Cardiac muscle cell (in vitro differentiated cells and primary cell): ENCODE data around the gene NF2. TPM values are rescaled to one million over a fixed set of nuclear protein-coding genes. Genes with fewer than 3 reads are reported as not detected.

Experiments used
- DNase-seq, 2 donors: peaks; one replicate each; pipeline versions ENCODE4 v3.0.0 to v3.0.0-alpha.2; 2010 to 2017; ENCODE audit warnings: low read depth in 1 of 2, low spot score in 1 of 2
- H3K27ac ChIP-seq: fragments of 200-600 bp; sonication (generic); 2 replicates; pipeline ENCODE4 v1.5.1; 2016
- H3K27me3 ChIP-seq: fragments of 200-600 bp; sonication (generic); 2 replicates; pipeline ENCODE4 v1.6.0; 2016; ENCODE audit warnings: control low read depth
- H3K36me3 ChIP-seq: fragments of 200-600 bp; sonication (generic); 2 replicates; pipeline ENCODE4 v1.5.1; 2016; ENCODE audit warnings: control low read depth
- H3K4me1 ChIP-seq: fragments of 200-600 bp; sonication (generic); 2 replicates; pipeline ENCODE4 v1.8.1; 2017; ENCODE audit warnings: low read depth, mild to moderate bottlenecking, mixed run types
- H3K4me3 ChIP-seq: fragments of 200-600 bp; sonication (generic); 2 replicates; pipeline ENCODE4 v1.5.1; 2016; ENCODE audit warnings: mild to moderate bottlenecking
- H3K9me3 ChIP-seq: fragments of 200-600 bp; sonication (generic); 2 replicates; pipeline ENCODE4 v1.5.1; 2017; ENCODE audit warnings: low read depth, mild to moderate bottlenecking, control low read depth
- CTCF ChIP-seq: IDR thresholded peaks from 2 replicates; pipeline ENCODE4 v1.5.1; 2012; ENCODE audit warnings: low read depth, mild to moderate bottlenecking, low read length
- polyA plus RNA-seq: library from polyadenylated mRNA; unstranded; fragments of >200 nt; fragmentation: Nextera tagmentation; extraction: Ambion mirVana; gene quantifications from 2 replicates; pipeline ENCODE4 v1.2.1, GENCODE V29; 2016
- total RNA-seq: library from RNA; depleted of rRNA; stranded (reverse); fragments of >200 nt; gene quantifications from 2 replicates; pipeline ENCODE4 v1.2.3, GENCODE V29; 2016

Gene NF2
- total and polyA plus RNA-seq, 2 experiments from 2014 or later: 32.8 to 40.2 TPM

- Histone ChIP-seq H3K27ac (no peak overlapping the region), H3K27me3 (peaks cover 65% of the 10 kb centered on the region), H3K9me3 (no peaks in the 10 kb centered on the region), H3K36me3 (no peaks in the 10 kb centered on the region), H3K4me1 (no peaks in the 10 kb centered on the region), H3K4me3 (no peak overlapping the region)
- no peak for DNase-seq
- peak; percentile 2 for TF ChIP-seq CTCF
Observed at GRCh38 chr22:29723766-29724165, 120.3 kb downstream of the NF2 start.

GRCh38 chr22:29724843-29725242 lies 121.4 kb downstream of the NF2 start:
- no peaks in the 10 kb centered on the region for H3K36me3 ChIP-seq
- H3K4me1 ChIP-seq: no peaks in the 10 kb centered on the region
- H3K4me3 ChIP-seq: no peak overlapping the region
- no peaks in the 10 kb centered on the region for H3K9me3 ChIP-seq
- H3K27me3 ChIP-seq: peaks cover 54% of the 10 kb centered on the region
- no peak overlapping the region for H3K27ac ChIP-seq
- no peak for DNase-seq
- TF ChIP-seq CTCF: no peak

GRCh38 chr22:29726106-29726505 lies 122.7 kb downstream of the NF2 start:
- peaks cover 41% of the 10 kb centered on the region for H3K27me3 ChIP-seq
- no peaks in the 10 kb centered on the region for H3K36me3 ChIP-seq
- no peak overlapping the region for H3K27ac ChIP-seq
- H3K4me1 ChIP-seq: no peaks in the 10 kb centered on the region
- no peak for TF ChIP-seq CTCF
- no peak overlapping the region for H3K4me3 ChIP-seq
- DNase-seq: no peak
- H3K9me3 ChIP-seq: no peaks in the 10 kb centered on the region

GRCh38 chr22:29726512-29727130 lies 123.2 kb downstream of the NF2 start:
- no peak for TF ChIP-seq CTCF
- no peak overlapping the region for H3K27ac ChIP-seq
- no peaks in the 10 kb centered on the region for H3K9me3 ChIP-seq
- H3K27me3 ChIP-seq: peaks cover 36% of the 10 kb centered on the region
- no peak for DNase-seq
- H3K4me3 ChIP-seq: no peak overlapping the region
- H3K36me3 ChIP-seq: no peaks in the 10 kb centered on the region
- no peaks in the 10 kb centered on the region for H3K4me1 ChIP-seq

- peaks cover 31% of the 10 kb centered on the region for H3K27me3 ChIP-seq
- H3K36me3 ChIP-seq: no peaks in the 10 kb centered on the region
- DNase-seq: peak; percentile 37 to 58
- H3K4me3 ChIP-seq: no peak overlapping the region
- no peaks in the 10 kb centered on the region for H3K4me1 ChIP-seq
- no peak overlapping the region for H3K27ac ChIP-seq
- peak; percentile 39 for TF ChIP-seq CTCF
- H3K9me3 ChIP-seq: no peaks in the 10 kb centered on the region
Observed at GRCh38 chr22:29727131-29727523, 123.7 kb downstream of the NF2 start.

GRCh38 chr22:29729161-29729560 lies 125.7 kb downstream of the NF2 start:
- no peaks in the 10 kb centered on the region for H3K9me3 ChIP-seq
- no peak overlapping the region for H3K27ac ChIP-seq
- no peak for DNase-seq
- H3K4me3 ChIP-seq: no peak overlapping the region
- H3K27me3 ChIP-seq: peaks cover 11% of the 10 kb centered on the region
- no peaks in the 10 kb centered on the region for H3K36me3 ChIP-seq
- H3K4me1 ChIP-seq: no peaks in the 10 kb centered on the region
- no peak for TF ChIP-seq CTCF
